ENCODE results near the gene NELFA.

DNA sequence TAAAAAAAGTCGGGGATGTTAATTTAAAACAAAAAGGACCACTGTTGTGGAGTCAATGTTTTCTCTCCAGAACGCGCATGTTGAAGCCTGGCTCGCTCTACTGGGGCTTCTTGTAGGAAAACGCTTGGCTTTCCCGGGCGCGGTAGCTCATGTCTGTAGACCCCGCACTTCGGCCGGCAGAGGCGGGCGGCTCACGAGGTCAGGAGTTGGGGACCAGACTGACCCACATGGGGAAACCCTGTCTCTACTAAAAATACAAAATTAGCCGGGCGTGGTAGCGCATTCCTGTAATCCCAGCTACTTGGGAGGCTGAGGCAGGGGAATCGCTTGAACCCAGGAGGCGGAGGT, 15.6 kb downstream of the NELFA start:
- no peak for TF ChIP-seq SUZ12 (IDR thresholded peaks at IDR 0.05; ENCODE audit: extremely low read depth, insufficient read depth, insufficient read length)
- TF ChIP-seq ZNF274 (IDR thresholded peaks at IDR 0.05; ENCODE audit: low read depth, low read length): no peak
- TF ChIP-seq YY1 (IDR thresholded peaks at IDR 0.05; ENCODE audit: insufficient read depth, insufficient read length): no peak
